ENCODE data around the gene PDK2.

DNA sequence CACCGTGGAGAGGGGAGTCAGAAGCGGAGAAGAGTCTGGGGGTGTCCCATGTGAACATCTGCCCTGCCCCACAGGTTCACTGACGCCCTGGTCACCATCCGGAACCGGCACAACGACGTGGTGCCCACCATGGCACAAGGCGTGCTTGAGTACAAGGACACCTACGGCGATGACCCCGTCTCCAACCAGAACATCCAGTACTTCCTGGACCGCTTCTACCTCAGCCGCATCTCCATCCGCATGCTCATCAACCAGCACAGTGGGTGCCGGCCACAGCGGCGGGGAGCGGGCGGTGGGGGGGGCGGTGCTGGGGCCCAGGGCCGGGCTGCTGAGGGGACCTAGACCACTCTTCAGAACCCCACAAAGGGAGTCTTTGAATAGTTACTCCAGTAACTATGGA lies 10.7 kb downstream of the PDK2 start:
- TF ChIP-seq, protein P1, sequence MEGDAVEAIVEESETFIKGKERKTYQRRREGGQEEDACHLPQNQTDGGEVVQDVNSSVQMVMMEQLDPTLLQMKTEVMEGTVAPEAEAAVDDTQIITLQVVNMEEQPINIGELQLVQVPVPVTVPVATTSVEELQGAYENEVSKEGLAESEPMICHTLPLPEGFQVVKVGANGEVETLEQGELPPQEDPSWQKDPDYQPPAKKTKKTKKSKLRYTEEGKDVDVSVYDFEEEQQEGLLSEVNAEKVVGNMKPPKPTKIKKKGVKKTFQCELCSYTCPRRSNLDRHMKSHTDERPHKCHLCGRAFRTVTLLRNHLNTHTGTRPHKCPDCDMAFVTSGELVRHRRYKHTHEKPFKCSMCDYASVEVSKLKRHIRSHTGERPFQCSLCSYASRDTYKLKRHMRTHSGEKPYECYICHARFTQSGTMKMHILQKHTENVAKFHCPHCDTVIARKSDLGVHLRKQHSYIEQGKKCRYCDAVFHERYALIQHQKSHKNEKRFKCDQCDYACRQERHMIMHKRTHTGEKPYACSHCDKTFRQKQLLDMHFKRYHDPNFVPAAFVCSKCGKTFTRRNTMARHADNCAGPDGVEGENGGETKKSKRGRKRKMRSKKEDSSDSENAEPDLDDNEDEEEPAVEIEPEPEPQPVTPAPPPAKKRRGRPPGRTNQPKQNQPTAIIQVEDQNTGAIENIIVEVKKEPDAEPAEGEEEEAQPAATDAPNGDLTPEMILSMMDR (IDR thresholded peaks at IDR 0.05; ENCODE audit: insufficient read depth, low read length, poor library complexity, severe bottlenecking), result no peak
- no peak for TF ChIP-seq EZH2phosphoT487 (conservative IDR thresholded peaks at IDR 0.05; ENCODE audit: low read length)
